Rectal smooth muscle tissue (tissue), 1 donor: ENCODE data around the gene EPAS1.

Experiments
- H3K27ac ChIP-seq: one replicate; pipeline ENCODE4 v1.7.0; 2013; ENCODE audit warnings: low read depth, low read length, inconsistent platforms
- H3K27me3 ChIP-seq: one replicate; pipeline ENCODE4 v1.7.0; 2013; ENCODE audit warnings: low read length; ENCODE audit not compliant: control insufficient read depth, insufficient read depth
- H3K36me3 ChIP-seq: one replicate; pipeline ENCODE4 v1.7.0; 2013; ENCODE audit warnings: low read length; ENCODE audit not compliant: control insufficient read depth, insufficient read depth
- H3K4me1 ChIP-seq: one replicate; pipeline ENCODE4 v1.7.0; 2013; ENCODE audit warnings: low read length; ENCODE audit not compliant: control insufficient read depth, insufficient read depth
- H3K4me3 ChIP-seq: one replicate; pipeline ENCODE4 v1.7.0; 2013; ENCODE audit warnings: low read length
- H3K9ac ChIP-seq: one replicate; pipeline ENCODE4 v1.7.0; 2013; ENCODE audit warnings: low read length

EPAS1 gene

DNA sequence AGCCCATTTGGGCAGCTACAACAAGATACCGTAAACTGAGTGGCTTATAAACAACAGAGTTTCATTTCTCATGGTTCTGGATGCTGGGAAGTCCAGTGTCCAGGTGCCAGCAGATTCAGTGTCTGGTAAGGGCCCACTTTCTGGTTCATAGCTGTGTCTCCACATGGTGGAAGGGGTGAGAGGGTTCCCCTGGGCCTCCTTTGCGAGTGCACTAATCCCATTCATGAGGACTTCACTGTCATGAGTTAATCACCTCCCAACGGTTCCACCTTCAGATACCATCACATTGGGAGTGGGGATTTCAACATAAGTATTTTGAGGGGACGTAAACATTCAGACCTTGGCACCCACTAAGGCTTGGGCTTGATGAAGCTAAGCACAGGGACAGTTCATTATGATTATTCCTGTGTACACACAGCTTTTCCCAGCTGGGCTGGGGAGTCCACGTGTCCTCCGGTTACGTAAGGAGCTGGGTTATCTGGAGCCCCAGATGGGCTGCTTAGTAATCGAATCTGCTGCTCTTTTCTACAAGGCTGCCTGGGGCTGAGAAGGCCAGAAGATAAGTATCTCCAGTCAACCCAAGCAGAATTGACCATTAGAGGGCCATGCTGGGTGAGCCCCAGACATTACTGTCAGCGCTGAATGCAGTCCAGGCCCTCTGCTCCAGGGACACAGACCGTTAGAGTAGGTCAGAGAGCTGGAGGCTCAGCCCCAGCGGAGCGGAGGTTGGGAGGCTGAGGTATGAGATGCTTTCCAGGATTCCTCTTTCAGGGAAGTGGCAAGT, 42.7 kb downstream of the EPAS1 start:
- Histone ChIP-seq H3K36me3 (no peaks in the 10 kb centered on the region), H3K9ac (no peak overlapping the region), H3K4me1 (peaks cover 11% of the 10 kb centered on the region), H3K4me3 (no peak overlapping the region), H3K27me3 (no peaks in the 10 kb centered on the region), H3K27ac (no peak overlapping the region)

DNA sequence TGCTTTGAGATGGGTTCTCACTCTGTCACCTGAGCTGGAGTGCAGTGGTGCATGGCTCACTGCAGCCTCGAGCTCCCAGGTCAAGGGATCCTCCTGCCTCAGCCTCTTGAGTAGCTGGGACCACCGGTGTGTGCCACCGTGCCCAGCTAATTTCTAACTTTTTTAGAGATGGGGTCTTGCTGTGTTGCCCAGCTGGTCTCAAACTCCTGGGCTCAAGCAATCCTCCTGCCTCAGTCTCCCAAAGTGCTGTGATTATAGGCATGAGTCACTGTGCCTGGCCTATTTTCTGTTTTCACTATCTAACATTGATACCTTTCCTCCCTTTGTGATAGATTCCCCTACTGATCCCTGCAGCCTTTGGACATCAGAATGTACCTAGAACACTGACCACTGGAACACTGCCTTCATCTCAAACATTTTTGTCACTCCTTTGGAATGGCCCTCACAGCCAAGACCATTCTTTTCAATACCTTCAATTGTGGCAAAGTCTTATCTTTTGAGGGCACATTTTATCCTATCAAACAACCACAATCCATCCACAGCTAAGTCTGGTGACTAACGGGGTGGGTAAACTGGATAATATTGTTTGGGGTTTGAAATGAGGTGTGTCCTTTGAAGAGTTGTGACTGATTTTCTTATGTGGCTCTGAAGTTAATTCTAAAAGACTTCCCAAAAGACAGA, 43.7 kb downstream of the EPAS1 start:
- H3K27ac ChIP-seq = no peak overlapping the region
- no peak overlapping the region for H3K9ac ChIP-seq
- H3K36me3 ChIP-seq = no peaks in the 10 kb centered on the region
- no peak overlapping the region for H3K4me3 ChIP-seq
- peaks cover 3% of the 10 kb centered on the region for H3K4me1 ChIP-seq
- H3K27me3 ChIP-seq = no peaks in the 10 kb centered on the region

DNA sequence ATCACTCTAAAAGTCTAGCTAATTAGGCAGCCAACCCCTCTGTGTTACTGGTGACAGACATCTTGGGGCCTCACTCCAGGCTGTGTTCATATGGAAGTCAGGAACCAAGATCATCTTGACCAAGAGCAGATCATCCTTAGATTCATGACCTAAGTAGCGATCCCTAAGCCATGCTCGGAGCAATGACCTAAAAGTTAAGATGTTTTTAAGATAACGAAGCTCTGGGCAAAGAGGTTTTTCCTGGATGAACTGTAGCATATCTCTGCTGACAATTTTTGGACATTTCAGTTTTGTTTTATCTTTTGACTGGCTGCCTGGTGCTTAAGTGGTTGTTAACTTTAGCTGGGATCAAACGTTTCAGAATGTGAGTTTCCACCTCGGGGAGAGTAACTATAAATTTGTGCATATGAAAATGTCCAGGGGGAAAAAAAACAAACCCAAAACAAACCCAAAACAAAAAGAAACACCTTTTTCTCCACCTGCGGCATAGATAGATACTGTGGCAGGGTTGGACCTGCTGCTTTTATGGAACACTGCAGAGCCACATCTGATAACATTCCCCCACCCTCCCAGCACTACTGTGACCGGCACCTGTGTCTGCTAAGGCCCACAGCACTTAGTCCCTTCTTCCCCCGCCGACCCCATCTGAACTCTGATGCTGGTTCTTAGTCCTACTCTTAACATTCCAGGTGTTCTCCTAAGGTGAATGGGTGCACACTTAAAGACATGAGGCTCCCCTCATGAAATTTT, 45.5 kb downstream of the EPAS1 start:
- Histone ChIP-seq H3K27me3 (no peaks in the 10 kb centered on the region), H3K9ac (no peak overlapping the region), H3K27ac (no peak overlapping the region), H3K4me1 (no peaks in the 10 kb centered on the region), H3K4me3 (no peak overlapping the region), H3K36me3 (no peaks in the 10 kb centered on the region)

DNA sequence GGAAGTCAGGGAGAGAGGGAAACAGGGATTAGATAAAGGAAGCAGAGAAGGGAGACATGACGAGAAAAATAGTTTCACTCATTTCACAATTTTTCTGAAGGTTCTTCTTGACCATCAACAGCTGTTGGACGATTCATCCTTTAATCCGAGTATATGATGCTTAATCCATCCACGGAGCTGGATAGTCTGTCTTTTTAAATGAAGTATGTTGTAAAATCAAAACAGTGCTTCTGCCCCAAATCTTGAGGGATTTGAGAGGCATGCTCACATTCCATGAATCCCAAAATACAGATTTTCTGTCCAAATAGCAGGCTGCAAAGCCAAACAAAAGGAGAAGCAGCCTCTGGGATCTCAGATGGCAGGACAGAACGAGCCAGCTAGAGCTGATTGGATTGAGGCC, 47.5 kb downstream of the EPAS1 start:
- Histone ChIP-seq H3K4me3 (no peak overlapping the region), H3K27ac (no peak overlapping the region), H3K36me3 (no peaks in the 10 kb centered on the region), H3K9ac (no peak overlapping the region), H3K27me3 (no peaks in the 10 kb centered on the region), H3K4me1 (no peaks in the 10 kb centered on the region)

DNA sequence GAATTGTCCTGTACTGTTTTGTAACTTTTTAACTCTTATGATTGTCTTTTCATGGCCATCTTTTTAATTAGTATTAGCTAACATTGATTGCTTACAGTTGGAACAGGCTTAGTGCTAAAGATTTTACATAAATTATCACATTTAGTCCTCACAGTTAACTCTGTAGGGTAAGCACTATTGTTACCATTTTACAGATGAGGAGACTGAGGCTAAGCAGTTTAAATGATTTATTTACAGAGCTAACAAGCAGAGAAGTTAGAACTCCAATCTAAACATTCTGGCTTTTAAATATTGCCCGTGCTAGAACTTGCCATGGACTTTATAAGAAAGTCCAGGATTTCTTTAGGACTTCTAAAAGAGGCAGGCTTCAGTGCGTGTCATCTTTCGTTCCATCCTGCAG, 48.6 kb downstream of the EPAS1 start:
- Histone ChIP-seq H3K4me3 (no peak overlapping the region), H3K9ac (no peak overlapping the region), H3K4me1 (no peaks in the 10 kb centered on the region), H3K27ac (no peak overlapping the region), H3K36me3 (no peaks in the 10 kb centered on the region), H3K27me3 (no peaks in the 10 kb centered on the region)

DNA sequence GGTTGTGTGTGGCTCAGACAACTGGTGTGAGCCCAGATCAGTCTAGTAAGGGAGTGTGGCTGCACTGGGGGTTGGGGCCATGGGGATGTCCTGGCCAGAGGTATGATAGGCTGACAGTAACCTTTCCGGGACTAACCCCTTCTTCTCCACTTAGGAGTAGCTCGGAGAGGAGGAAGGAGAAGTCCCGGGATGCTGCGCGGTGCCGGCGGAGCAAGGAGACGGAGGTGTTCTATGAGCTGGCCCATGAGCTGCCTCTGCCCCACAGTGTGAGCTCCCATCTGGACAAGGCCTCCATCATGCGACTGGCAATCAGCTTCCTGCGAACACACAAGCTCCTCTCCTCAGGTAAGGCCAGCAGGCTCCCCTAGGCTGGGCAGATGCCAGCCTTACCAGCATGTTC, 49.5 kb downstream of the EPAS1 start:
- Histone ChIP-seq H3K27ac (no peak overlapping the region), H3K4me1 (no peaks in the 10 kb centered on the region), H3K4me3 (no peak overlapping the region), H3K27me3 (no peaks in the 10 kb centered on the region), H3K9ac (no peak overlapping the region), H3K36me3 (no peaks in the 10 kb centered on the region)

DNA sequence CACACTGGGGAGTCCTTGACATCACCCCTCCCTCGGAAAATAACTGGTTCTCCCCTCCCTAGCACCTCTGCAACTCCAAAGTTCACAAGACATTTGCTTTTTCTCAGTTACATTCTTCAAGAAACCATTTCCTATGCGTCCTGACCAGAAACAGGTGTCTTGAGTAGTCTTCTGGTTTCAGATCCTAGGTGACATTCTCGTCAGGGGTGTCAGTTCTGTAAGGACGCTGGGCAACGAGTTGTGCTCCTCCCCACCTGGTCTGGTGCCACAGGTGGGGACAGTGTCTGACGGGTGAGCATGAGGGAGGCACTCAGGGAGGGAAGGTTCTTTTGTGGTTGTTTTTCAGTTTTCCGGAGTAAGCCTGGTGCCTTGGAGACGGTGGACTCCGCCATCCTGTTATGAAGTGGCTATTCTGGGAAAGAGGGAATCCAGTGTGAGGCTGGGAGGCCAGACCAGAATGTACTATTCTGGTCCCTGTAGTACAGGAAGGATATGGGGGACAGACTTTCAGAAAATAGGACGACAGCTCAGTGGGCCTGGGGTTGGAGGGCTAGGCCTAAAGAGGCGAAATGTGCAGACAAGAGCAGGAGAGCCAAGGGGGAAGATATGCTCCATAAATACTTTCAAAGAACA, 50.6 kb downstream of the EPAS1 start:
- Histone ChIP-seq H3K36me3 (no peaks in the 10 kb centered on the region), H3K4me1 (no peaks in the 10 kb centered on the region), H3K9ac (no peak overlapping the region), H3K27ac (no peak overlapping the region), H3K27me3 (no peaks in the 10 kb centered on the region), H3K4me3 (no peak overlapping the region)

DNA sequence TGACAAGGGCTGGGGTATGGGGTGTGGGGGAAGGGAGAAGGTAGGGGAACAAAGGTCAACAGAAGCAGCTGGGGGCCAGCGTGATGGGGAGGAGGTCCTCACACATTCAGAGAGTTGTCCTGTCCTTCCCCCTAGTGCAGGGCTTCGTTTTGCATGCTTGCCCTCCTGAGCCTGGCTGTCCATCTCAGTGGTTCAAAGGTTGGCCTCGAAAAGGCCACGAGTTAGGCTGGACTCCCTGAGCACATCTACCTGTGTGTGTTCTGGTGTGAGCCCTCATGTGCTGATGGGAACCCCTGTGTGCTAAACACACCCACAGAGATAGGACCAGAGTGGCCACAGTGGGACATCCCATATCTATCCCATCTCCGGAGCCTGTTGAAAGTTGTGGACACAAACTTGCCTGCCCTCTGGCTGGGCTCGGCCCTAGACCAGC, 51.9 kb downstream of the EPAS1 start:
- Histone ChIP-seq H3K4me3 (no peak overlapping the region), H3K4me1 (no peaks in the 10 kb centered on the region), H3K36me3 (no peaks in the 10 kb centered on the region), H3K27me3 (no peaks in the 10 kb centered on the region), H3K9ac (no peak overlapping the region), H3K27ac (no peak overlapping the region)

DNA sequence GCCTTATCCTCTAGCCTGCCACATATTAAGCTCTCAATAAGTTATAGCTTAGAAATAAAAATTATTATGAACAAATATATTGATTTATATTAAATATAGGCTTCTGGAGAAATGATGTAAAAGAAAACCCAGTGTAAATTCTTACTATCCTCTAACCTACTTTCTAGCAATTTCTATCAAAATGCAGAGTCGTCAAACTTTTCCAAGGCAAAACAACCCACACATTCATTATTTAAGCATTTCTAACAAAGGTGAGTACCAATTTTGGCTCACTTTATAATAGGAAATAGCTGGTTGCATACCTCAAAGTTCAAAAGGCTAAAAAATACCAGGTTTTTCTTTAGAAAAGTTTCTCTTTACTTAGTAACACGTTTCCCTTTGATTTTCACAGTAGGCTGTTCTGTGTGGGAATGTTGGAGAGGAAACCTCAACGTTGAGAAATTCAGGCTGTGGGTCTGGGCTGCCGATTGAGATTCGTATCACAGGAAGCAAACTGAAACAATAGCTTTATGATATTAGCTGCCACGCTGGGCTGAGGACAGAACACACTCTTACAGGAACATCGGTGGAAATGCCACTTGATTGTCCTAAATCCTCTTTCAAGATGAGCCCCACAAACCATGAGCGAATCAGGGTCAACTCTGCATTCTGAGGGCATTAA, 53.0 kb downstream of the EPAS1 start:
- no peak overlapping the region for H3K9ac ChIP-seq
- no peak overlapping the region for H3K4me3 ChIP-seq
- H3K4me1 ChIP-seq = no peaks in the 10 kb centered on the region
- H3K27me3 ChIP-seq = no peaks in the 10 kb centered on the region
- H3K36me3 ChIP-seq = no peaks in the 10 kb centered on the region
- no peak overlapping the region for H3K27ac ChIP-seq

DNA sequence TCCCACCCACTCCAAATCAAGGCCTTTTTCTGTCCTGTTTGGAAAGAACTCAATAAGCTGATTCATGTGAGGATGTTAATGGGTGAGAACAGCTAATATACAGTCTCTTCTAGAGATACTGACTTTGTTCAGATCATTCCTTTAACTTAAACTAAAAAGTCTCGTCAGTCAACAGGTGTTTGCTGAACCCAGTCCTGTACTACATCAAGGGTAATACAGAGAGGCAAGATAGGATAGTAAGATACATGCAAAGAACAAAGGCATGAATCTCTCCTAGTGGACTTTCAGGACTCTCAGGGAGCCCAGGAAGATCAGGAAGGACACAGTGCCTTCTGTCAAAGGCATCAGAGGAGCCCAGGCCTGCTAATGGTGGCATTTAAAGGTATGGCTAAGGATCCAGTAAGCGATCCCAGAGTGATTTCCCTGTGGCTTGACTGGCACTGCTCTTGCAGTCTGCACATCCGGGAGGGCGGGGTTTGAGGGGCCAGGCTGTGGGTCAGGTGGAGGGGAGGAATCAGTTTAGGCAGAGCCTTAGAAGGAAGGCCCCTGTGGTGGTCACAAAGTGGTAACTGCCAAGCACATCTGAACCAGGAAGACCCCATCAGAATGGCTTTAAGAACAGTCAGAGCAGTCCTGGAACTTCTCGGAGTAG, 54.0 kb downstream of the EPAS1 start:
- H3K4me3 ChIP-seq = no peak overlapping the region
- H3K27me3 ChIP-seq = no peaks in the 10 kb centered on the region
- no peak overlapping the region for H3K27ac ChIP-seq
- H3K36me3 ChIP-seq = no peaks in the 10 kb centered on the region
- no peak overlapping the region for H3K9ac ChIP-seq
- no peaks in the 10 kb centered on the region for H3K4me1 ChIP-seq

DNA sequence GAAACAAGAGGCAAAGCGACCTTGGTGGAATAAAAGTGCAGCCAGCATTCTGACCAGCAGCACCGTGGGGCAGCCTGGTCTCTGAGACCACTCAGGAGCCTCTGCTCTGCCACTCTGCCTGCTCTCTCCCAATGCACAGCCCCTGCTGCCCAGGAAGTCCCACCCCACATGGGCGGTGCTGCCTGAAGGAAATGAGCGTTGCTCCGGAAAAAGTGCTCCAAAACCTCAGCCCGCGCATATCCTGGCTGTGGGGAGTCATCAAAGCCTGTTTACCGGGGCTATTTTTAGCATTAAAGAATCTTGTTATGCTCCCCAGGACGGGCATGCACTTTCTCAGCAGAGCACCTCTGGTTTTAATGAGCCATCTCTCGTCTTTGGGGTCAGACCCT, 54.5 kb downstream of the EPAS1 start:
- H3K27ac ChIP-seq = no peak overlapping the region
- no peak overlapping the region for H3K4me3 ChIP-seq
- no peak overlapping the region for H3K9ac ChIP-seq

More for the DNA sequence above, 54.5 kb downstream of the EPAS1 start:
- Histone ChIP-seq H3K4me1 (no peaks in the 10 kb centered on the region), H3K36me3 (no peaks in the 10 kb centered on the region), H3K27me3 (no peaks in the 10 kb centered on the region)
